ENCODE data around the gene FTCD.
A peak's percentile ranks its signal among the peaks of the same experiment; 100 is the strongest.
"Not testable (repeated sequence)": the region's sequence is repeated elsewhere in the genome, so short reads cannot be mapped to it uniquely, and the experiment has no call there.

Gene FTCD

DNA sequence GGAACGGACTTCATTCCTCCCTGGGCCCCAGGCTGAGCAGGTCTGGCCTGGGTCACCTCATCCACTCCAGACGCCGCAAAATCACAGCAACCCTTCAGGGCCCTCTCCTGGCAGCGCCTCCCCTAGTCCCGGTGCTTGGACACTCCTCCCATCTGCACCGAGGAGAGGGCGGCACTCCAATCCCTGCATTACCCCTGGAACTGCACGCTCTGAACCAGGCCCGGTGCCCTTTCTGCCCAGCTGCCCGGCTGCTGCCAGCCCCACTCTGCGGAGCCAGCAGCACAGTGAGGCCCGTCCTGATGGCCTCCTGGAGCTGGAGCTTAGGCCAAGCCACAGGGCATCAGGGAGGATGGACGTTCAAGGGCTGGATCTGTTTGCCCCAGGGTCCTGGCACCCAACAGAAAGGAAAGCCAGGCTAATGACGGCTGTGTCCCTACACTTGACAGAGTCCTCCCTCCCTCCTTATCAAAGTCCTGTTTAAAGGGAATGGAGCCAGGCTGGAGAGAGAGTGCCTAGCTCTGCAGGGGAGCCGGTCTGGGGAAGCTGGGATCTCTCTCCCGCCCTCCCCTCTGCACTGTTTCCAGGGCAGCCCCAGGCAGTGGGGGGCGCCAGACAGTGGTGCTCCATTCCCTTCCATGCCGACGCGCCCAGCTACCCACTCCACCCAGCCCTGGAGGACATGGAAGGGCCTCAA is 44.7 kb downstream of the FTCD start:
- DNase-seq: no peak

DNA sequence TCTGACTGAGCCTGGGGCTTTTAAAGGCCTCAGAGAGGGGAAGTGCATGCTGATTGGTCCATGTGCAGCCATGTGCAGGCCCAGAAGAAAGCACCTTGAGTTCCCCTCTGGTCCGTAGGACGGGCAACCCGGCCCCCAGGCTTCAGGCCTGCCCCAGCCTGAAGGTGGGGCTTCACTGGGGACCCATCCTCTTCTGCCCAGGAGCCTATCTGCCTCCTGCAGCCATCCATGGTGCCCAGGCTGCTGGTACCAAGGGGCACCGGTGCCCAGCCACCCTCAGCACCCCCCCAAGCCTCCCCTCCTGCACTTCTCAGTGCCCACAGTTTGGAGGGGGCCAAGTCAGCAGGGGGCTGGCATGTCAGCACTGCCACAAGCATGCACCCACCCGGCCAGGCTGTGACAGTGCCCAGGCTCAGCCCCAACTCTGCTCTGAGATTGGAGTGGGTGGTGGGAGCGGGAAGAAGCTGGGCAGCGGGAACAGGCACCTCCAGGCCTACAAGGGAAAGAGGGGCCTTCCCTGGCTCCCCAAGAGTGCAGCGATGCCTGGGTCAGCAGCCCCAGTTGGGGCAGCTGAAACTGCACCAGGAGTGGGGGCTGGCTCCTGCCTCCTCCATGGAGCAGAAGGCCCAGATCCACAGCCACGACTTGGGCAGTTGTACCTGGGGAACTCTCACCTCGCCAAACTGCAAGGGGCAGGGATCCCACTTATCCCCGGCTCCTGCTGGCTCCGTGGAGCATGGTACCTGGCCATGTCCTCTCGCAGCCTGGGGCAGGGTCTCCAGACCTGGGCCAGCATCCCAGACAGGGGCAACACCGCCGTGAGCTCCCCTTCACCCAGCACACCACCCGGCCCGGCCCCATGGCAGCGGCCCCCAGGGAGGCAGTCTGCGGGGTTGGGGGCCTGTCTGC is 45.8 kb downstream of the FTCD start:
- no peak for DNase-seq

DNA sequence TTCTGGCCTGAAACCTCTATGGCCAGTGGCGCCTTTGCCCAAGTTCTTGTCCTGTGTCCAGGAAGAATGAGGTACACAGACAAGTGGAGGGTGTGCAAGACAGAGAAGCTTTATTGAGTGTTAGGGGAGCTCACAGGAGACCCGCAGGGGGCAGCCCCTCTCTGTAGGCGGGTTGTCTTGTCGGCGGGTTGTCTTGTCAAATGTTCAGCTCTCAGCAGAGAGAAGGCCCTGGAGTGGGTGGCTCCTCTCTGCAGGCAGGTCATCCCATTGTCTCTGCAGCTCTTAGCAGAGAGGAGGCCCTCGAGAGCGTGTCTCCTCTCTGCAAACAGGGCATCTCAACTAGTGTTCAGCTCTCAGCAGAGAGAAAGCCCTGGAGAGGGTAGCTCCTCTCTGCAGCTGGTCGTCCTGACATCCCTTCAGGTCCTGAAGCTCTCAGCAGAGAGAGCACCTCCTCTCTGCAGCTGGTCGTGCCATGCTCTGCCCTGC is 46.5 kb downstream of the FTCD start:
- no peak for DNase-seq

DNA sequence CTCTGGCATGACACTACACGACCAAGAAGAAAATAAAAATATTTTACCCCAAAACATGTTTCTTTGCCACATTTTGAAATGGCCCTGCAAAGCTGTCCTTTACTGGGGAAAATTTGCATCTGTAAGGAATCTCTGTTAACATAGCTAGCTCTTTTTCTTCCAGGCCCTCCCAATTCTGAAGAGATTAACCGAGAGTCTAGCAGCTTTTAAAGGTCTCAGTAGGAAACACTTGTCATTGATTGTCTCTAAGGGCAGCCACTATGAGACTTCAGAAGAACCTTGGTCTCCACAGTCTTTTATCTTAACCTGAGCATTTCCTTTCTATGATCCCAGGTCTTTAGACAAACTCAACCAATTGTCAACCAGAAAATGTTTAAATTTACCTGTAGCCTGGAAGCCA is 48.0 kb downstream of the FTCD start:
- not testable (repeated sequence) for DNase-seq

DNA sequence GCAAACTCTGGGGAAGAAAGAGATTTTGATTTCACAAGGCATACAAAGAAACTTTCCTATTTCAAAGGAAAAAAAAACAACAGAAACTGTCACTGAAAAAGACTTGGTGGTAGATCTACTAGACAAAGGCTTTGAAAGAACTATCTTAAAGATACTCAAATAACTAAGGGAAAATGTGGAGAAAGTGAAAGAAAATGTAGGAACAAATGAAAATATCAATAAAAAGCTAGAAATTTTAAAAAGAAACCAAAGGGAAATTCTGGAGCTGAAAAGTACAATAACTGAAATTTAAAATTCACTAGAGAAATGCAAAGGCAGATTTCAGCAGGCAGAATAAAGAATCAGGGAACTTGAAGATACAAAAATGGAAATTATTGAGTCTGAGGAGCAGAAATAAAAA is 51.3 kb downstream of the FTCD start:
- no peak for DNase-seq

DNA sequence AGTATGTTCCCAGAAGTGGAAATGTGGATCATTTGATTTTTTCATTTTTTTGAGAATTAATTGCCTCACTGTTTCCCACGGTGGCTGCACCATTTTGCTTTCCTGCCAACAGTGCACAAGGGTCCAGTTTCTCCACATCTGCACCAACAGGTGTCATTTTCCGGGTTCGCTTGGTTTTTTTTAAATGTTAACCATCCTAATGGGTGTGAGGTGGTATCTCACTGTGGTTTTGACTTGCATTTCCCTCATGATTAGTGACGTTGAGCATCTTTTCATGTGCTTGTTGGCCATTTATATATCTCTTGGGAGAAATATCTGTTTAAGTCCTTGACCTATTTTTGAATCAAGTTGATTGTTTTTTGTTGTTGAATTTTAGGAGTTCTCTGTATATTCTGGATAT is 54.5 kb downstream of the FTCD start:
- no peak for DNase-seq

DNA sequence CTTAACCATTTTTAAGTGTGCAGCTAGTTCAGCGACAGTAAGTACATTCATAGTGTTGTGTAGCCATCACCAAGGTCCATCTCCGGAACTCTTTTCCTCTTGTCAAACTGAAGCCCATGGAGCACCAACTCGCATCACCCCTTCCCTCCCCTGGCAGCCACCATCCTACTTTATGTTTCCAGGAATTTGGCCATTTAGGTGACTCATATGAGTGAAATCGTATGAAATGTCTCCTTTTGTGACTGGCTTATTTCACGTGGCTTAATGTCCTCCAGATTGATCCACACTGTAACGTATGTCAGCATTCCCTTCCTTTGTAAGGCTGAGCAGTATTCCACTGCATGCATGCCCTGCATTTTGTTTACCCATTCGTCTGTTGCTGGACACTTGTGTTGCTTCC is 55.0 kb downstream of the FTCD start:
- peak; percentile 83 for DNase-seq

DNA sequence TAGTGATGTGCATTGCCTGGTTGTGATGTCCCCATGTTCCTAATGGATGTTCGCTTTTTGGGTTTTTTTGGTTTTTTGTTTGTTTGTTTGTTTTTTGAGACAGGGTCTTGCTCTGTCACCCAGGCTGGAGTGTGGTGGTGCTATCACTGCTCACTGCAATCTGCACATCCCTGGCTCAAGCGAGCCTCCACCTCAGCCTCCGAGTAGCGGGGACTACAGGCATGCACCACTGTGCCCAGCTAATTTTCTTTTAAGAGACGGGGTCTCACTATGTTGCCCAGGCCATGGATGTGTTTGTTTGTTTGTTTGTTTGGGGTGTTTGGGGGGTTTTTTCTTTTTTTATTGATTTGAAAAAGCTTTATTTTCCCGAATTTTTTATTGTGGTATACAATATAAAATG is 55.4 kb downstream of the FTCD start:
- no peak for DNase-seq

DNA sequence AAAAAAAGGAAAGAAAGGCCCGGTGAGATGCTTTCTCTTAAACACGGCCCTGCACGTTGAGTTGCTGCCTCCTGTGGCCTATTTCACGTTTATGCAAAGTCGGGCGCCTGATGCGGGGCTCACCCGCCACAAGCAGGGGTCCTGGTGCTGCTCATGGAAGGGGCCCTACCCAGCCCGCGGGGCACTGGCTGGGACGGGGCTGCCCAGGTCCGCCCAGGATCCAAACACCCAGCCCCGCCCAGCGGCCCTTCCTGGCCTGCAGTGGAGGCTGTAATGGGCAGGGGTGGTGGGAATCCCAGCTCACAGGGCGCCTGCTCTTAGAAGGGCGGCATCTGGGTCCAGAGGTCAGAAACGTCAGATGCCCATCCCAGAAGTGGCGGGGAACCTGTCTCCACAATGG is 55.9 kb downstream of the FTCD start:
- peak; percentile 45 for DNase-seq

DNA sequence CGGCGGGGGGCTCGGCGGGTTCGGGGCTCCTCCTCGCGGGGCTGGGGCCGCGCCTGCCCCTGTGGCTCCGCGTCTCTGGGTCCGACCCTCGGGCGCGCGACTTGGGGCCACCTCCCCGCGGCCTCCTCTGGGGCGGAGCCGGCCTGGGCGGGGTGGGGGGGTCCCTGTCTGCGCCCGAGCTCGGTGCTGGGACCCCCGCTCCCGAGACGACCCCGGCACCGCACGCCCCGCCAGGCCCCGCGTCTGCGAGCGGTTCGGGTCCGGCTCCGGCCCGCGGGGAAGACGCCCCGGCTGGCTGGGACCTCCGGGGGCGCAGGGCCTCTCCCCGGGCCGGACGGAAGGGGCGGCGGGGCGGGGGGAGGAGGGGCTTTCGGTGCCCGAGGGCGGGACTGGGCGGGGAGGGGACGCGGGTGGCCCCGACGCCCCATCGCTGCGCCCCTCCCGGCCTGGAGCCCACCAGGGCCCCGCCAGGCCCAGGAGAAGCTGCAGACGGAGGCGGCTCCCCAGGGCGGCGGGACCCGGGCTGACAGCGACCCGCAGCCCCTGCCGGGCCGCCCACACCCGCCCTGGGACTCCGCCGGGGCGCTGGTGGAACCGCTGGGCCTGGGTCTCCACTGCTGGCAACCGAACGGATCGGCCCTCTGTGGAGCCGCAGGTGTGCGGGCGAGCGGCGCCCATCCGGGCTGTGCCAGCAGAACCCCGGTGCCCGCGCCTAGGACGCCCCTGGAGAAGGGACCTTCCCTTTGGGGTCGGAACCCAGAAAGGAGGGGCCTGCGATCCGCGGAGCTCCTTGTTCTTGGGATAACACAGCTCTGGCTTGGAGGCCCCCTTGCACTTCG is 56.9 kb downstream of the FTCD start:
- DNase-seq: peak; percentile 51

DNA sequence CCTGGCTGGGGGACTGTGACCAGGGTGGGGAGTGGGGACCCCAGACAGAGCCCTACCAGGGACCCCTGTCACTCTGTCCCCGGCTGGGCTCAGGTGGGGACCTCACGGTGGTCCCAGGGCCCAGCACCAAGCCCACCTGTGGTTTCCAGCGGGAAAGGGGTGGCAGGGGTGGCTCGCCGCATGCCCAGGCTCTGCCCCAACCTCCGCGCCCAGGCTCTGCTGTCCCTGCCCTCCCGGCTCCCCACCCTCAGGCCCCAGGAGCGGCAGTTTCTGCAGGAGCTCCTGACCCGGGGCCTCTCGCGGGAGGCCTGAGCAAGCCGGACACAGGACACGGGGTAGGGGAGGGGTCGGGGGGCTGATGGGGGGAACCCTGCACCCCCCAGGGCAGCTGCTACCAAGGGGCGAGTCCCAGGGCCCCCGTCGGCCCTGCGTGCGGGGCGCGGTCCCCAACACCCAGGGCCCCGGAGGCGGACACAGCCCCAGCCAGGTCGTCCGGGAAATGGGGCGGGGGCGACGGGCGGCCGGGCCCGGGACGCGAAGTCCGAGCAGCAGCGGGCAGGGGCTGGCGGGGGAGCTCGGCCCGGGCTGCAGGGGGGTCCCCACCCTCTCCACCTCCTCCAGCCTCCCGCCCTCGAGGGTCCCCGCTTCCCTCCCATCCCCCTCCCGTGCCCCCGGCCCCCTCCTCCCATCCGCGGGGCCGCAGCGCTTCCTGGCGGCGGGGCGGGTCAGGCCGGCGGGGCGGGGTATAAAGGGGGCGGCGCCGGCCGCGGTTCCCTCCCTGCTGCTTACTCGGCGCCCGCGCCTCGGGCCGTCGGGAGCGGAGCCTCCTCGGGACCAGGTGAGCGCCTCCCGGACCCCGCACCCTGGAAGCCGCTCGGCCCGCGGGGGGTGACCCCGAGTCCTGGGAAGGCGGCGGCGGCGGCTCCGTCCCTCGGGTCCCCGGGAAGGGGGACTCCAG is 57.8 kb downstream of the FTCD start, which contains the start of gene COL6A2:
Gene COL6A2 (plus strand): TSS at position 777 of the 958 bp plus-strand sequence.
- peak; percentile 79 for DNase-seq

DNA sequence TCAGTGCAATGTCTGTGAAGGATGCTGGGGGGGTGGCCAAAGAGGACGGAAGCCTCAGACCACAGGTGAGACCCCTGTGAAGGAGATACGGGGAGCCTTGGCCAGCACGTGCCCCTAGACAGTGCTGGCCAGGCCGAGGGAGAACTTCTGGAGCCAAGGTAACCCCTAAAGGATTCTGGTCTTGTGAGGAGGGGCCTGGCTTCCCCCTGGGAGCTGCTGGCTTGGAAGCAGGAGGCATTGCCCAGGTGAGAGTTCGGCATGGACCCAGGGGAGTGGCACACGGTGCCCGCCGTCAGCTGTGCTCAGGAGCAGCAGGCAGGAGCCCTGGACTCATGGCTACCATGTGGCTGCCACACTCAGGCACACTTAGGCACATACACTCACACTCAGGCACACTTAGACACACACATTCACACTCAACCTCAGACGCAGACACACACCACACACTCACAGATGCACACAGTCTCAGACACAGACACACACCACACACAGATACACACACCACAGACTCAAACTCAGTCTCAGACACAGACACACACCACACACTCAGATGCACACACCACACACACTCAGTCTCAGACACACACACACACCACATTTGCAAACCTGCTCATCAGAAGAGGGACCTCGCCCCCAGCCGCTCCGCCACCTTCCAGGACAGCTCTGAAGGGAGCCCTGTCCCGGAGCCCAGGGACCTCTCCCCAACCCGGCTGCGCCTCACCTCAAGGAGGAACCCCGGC is 58.6 kb downstream of the FTCD start:
- no peak for DNase-seq

DNA sequence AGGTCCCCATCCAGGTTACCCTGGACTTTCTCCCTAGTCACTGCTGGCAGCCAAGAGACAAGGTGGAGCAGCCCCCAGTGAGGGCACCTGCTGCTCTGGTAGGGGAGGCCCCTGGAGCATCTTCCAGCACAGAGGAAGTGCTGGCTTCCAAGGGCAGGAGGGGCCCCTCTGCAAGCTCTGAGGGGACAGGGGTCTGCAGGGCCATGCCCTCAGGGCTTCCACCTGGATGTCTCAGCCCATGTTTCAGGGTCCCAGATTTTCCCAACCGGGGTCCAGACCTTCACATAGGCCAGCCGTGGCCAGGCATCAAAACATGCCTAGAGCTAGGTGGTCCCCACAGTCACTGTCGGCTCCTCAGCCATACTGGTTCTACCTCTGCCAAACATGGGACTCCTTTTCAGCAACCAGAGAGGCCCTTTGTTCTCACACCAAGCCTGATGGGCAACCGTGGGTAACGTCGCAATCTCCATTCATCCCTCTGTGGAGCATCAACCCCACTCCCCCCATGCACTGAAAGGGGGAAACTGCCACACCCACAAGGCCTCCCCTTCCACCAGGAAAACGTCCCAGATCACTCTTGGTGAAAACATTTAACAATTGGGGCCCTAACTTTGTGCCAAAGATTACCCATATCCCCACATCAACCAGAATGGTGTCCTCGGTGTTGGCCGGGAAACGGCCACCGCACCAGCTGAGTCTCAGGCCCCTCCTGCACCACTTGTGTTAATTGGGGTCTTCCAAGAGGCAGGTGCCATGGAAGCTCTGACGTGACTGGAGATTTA is 59.4 kb downstream of the FTCD start:
- no peak for DNase-seq

DNA sequence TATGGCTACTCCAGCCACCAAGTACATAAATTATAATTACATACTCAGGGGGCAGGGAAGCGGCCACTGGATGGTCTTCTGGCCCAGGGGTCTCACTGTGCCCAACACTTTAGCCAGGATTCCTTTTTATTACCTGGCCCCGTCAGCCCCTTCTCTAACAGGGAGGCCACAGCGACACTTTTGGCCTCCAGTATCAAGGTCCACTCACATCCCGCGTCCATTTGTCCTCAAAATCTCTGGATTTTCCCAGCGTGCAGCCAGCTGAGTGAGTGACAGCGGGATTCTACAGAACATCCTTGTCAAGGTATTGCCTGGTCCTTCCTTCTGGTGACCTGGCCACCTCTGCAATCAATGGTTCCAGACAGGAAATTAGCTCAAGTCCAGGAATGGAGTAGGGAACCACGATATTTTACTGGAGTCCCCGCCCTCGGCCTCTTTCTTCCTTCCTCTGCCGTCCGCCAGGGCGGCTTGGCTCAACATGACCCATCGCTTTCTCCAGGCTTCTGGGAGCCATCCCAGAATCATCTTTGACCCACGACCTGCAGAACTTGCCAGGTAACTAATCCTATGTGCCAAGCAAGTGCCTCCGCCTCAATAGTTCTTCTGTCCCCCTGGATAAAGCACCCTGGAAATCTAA is 60.2 kb downstream of the FTCD start:
- no peak for DNase-seq

DNA sequence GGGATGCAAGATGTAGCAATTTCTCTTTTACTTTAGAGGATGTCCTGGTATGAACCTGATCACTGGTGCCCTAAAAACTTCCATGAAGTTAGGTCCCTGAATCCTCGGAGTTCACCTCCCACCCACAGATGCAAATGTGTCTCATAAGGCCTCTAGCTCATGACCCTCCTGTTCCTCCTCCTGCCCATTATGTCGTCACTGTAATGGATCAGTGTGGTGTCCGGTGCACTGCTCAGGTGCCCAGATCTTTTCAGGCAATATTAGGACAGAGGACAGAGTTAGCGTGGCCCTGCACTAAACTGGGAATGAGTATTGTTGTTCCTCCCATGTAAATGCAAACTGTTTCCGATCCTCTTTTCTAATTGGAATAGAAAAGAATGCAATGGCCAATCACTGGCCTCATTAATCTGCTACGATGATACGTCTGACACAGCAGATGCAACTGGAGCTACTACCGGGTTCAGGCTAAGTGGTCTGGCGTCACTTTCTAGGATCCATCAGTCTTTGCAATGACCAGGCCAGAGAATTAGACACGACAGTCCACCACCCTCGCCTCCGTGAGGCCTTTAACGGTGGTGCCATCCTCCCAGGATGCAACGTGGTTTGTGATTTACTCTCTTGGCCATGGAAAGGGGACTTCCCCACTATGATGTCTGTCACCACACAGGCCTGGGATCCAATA is 60.8 kb downstream of the FTCD start:
- no peak for DNase-seq

DNA sequence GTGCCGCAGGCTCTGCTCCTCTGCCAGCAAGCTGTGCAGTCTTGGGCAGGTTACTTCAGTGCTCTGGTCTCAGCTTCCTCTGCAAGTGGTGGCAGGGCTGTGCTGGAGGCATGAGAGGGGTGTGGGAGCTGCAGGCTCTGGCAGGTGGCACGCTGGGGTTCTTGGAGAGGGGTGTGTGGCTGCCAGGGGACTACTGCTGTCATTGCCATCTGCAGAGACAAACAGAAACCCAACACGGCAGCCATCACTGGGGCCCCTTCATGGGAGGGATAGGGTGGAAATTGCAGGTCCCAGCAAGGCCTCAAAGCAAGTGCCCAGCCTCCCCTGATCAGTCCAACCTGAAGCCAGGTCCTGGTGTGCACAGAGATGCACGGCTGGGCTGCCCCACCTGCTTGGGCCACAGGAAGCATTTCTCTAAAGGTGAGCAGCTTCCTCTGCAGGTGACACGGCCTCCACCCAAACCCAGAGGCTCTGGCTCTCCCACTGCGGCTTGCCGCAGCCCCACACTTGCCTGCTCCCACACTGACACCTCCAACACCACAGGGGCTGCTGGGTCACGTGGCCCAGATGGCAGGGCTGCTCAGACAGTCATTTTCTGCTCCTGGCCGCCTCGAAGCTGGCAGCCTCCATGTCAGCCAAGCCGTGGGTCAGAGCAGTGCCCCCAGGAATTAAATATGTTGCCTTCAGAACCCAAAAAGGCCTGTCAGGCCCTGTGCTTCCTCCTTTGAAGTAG is 61.5 kb downstream of the FTCD start:
- no peak for DNase-seq

DNA sequence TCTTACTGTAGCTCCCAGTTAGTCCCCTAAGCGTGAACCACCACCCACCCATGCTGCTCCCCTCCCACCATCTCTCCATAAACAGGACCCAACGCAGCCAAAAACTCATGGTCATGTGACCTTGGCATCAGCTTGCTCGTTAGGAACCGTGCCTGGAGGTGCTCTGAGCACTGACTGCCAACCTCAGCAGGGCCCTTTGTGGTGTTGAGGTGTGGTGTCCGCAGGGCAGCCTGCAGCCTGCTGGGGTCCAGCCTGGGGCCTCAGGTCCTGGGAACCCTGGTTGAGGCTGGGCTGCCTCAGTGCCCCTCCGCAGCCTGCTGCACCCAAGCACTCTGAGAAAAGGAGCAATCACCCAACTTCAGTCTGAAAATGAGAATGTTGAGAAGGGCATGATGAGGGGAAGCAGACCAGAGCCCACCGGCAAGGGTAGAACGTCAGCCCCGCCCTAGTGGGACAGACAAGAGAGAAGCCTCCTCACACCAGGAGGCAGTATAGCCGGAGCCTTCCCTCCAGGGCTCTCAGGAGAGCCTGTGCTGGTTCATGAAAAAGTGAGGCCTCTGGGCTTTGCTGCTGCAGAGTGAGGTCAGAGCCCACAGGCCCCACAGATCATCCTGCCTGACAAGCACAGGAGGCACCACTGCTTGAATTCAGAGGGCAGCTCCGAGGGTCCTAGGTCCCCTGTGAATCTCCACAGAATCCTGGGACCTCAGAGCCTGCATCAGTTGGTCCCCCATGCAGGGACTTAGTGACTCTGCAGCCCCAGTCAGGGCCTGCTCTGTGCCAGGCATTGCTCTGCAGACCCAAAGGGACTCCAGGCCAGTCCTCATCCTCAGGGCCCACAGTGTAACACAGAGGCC is 62.3 kb downstream of the FTCD start:
- DNase-seq: peak; percentile 57

Data from fibroblast of skin of abdomen (primary cell).